Peyer's patch (tissue), 4 donors: ENCODE results near the gene ZNF691. TPM values are rescaled to one million over a fixed set of nuclear protein-coding genes. Genes with fewer than 3 reads are reported as not detected.
"Not testable (repeated sequence)": the region's sequence is repeated elsewhere in the genome, so short reads cannot be mapped to it uniquely, and the experiment has no call there.

Source experiments
- DNase-seq, 3 donors: peaks; one replicate each; pipeline ENCODE4 v3.0.0-alpha.2; 2017 to 2019
- H3K27ac ChIP-seq, 4 donors: fragments of 200-600 bp; sonication (generic); one replicate each; pipeline ENCODE4 v1.5.1; 2016 to 2019
- H3K27me3 ChIP-seq, 2 donors: fragments of 200-600 bp; sonication (generic); one replicate each; pipeline ENCODE4 v1.5.1; 2019
- H3K36me3 ChIP-seq, 3 donors: fragments of 200-600 bp; sonication (generic); one replicate each; pipeline ENCODE4 v1.5.1; 2016 to 2019
- H3K4me1 ChIP-seq, 4 donors: fragments of 200-600 bp; sonication (generic); one replicate each; pipeline ENCODE4 v1.5.1; 2016 to 2019
- H3K4me3 ChIP-seq, 4 donors: fragments of 200-600 bp; sonication (generic); 1 replicate in 3 of 4; 2 replicates in 1 of 4; pipeline ENCODE4 v1.5.1; 2016 to 2019; ENCODE audit warnings: mild to moderate bottlenecking in 1 of 4
- H3K9me3 ChIP-seq, 4 donors: fragments of 200-600 bp; sonication (generic); one replicate each; pipeline ENCODE4 v1.5.1; 2016 to 2019; ENCODE audit warnings: mild to moderate bottlenecking in 1 of 4
- POLR2A ChIP-seq, 2 donors: fragments of 450-650 bp; IDR thresholded peaks; one replicate each; pipeline ENCODE4 v1.5.1; 2017; ENCODE audit warnings: antibody characterized with exemption in 2 of 2, mild to moderate bottlenecking in 2 of 2, moderate library complexity in 2 of 2
- total RNA-seq, 4 donors: library from RNA; depleted of rRNA; stranded (reverse); fragments of >200 nt; gene quantifications; one replicate each; pipeline ENCODE4 v1.1.0, GENCODE V29; 2016
- TF ChIP-seq, protein P1 (sequence below), 6 experiments: fragments of 450-650 bp in 4 of 6; fragments of 200-600 bp in 2 of 6; sonication (generic) in 1 of 6; IDR thresholded peaks; one replicate each; pipeline ENCODE4 v1.5.1; 2017 to 2019; ENCODE audit warnings: antibody characterized with exemption in 6 of 6, mild to moderate bottlenecking in 3 of 6, moderate library complexity in 1 of 6

Gene ZNF691
- total RNA-seq, 4 donors from 2014 or later = 3.3 to 19.0 (median 10.8) TPM

DNA sequence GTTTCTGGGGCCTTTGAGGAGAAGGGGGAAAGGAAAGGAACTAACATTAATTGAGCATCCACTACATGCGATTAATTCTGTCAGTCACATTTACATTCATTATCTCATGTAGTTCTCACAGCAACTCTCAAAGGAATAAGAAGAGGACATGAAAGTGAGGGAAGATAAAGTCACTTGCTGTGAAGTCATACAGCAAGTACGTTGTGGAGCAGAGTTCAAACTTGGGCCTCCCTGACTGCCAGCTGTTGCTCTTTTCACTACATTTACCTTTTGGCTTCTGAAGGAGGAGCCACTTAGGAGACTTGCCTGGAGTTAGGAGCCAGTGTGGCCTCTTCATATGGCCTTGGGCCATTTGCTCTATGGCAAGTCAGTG is 6.2 kb downstream of the ZNF691 start:
- peaks cover 0 to 6% (median 3%) of the 10 kb centered on the region in 4 donors for H3K4me1 ChIP-seq
- H3K27ac ChIP-seq = no peak overlapping the region
- H3K27me3 ChIP-seq = no peaks in the 10 kb centered on the region
- H3K36me3 ChIP-seq = peaks cover 0 to 11% (median 0%) of the 10 kb centered on the region in 3 donors
- H3K4me3 ChIP-seq = no peak overlapping the region
- no peak for DNase-seq
- no peaks in the 10 kb centered on the region for H3K9me3 ChIP-seq
- no peak for TF ChIP-seq POLR2A (IDR thresholded peaks at IDR 0.05)
- TF ChIP-seq, protein P1, sequence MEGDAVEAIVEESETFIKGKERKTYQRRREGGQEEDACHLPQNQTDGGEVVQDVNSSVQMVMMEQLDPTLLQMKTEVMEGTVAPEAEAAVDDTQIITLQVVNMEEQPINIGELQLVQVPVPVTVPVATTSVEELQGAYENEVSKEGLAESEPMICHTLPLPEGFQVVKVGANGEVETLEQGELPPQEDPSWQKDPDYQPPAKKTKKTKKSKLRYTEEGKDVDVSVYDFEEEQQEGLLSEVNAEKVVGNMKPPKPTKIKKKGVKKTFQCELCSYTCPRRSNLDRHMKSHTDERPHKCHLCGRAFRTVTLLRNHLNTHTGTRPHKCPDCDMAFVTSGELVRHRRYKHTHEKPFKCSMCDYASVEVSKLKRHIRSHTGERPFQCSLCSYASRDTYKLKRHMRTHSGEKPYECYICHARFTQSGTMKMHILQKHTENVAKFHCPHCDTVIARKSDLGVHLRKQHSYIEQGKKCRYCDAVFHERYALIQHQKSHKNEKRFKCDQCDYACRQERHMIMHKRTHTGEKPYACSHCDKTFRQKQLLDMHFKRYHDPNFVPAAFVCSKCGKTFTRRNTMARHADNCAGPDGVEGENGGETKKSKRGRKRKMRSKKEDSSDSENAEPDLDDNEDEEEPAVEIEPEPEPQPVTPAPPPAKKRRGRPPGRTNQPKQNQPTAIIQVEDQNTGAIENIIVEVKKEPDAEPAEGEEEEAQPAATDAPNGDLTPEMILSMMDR (IDR thresholded peaks at IDR 0.05) = no peak

DNA sequence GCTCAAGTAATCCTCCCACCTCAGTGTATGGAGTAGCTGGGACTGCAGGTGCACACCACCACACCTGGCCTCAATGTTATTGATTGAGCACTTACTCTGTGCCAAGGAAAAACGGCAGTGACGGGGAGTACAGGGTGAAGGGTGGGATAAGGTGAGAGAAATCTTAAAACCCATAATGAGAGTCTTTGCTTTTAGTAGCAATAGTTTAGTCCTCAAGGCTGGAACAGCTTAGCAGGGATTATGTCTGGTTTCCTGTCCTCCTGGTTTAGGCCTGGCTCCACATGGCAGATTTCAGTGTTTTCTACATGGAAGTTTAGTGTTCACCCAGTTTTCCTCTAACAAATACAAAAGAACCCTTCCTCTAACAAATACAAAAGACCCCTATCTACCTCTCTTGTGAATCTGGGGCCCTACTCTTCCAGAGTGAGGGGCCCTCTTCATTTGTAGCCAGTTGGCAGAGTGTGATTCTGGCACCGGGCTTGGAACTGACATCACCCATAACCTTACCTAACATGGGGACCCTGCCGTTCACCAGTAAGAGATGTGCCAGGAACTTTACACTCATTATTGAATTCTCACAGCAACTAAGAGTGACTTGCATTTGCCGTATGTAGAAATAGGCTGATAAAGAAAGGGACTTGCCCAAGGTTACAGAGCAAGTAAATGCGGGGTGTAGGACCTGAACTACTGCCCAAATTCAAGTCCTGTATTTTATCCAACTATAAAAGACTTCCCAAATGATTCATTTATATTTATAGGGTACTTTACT is 6.9 kb downstream of the ZNF691 start:
- DNase-seq = no peak
- Histone ChIP-seq H3K4me3 (no peak overlapping the region), H3K27me3 (no peaks in the 10 kb centered on the region), H3K27ac (no peak overlapping the region), H3K36me3 (peaks cover 0 to 11% (median 0%) of the 10 kb centered on the region in 3 donors), H3K9me3 (no peaks in the 10 kb centered on the region), H3K4me1 (no peaks in the 10 kb centered on the region)
- TF ChIP-seq, protein P1 (IDR thresholded peaks at IDR 0.05) = no peak
- no peak for TF ChIP-seq POLR2A (IDR thresholded peaks at IDR 0.05)

DNA sequence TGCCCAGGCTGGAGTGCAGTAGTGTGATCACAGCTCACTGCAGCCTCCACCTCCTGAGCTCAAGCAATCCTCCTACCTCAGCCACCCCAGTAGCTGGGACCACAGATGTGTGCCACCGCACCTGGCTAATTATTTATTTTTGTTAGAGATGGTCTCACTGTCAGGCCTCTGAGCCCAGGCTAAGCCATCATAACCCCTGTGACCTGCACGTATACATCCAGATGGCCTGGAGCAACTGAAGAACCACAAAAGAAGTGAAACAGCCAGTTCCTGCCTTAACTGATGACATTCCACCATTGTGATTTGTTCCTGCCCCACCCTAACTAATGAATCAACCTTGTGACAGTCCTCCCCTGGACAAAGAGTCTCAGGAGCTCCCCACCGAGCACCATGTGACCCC is 10.1 kb downstream of the ZNF691 start:
- not testable (repeated sequence) for H3K4me1 ChIP-seq, H3K9me3 ChIP-seq, DNase-seq, H3K4me3 ChIP-seq, H3K27me3 ChIP-seq, H3K36me3 ChIP-seq, H3K27ac ChIP-seq

GRCh38 chr1:42859366-42859765 is 13.0 kb downstream of the ZNF691 start:
- not testable (repeated sequence) for H3K9me3 ChIP-seq, DNase-seq, H3K27me3 ChIP-seq, H3K4me3 ChIP-seq, H3K4me1 ChIP-seq, H3K27ac ChIP-seq, H3K36me3 ChIP-seq

- TF ChIP-seq, protein P1 (IDR thresholded peaks at IDR 0.05) = no peak
- no peak for TF ChIP-seq POLR2A (IDR thresholded peaks at IDR 0.05)
- H3K9me3 ChIP-seq = peaks cover 0 to 5% (median 0%) of the 10 kb centered on the region in 4 donors
Observed at GRCh38 chr1:42860339-42861013, 14.1 kb downstream of the ZNF691 start.

GRCh38 chr1:42861014-42861399 is 14.6 kb downstream of the ZNF691 start:
- no peak for DNase-seq
- TF ChIP-seq POLR2A (IDR thresholded peaks at IDR 0.05) = no peak
- TF ChIP-seq, protein P1 (IDR thresholded peaks at IDR 0.05) = no peak
- Histone ChIP-seq H3K27ac (no peak overlapping the region), H3K4me3 (no peak overlapping the region), H3K9me3 (peaks cover 0 to 5% (median 0%) of the 10 kb centered on the region in 4 donors), H3K36me3 (no peaks in the 10 kb centered on the region), H3K4me1 (no peaks in the 10 kb centered on the region), H3K27me3 (no peaks in the 10 kb centered on the region)

More at GRCh38 chr1:42860339-42861013, 14.1 kb downstream of the ZNF691 start:
- Histone ChIP-seq H3K27me3 (no peaks in the 10 kb centered on the region), H3K4me3 (no peak overlapping the region), H3K4me1 (no peaks in the 10 kb centered on the region), H3K36me3 (no peaks in the 10 kb centered on the region), H3K27ac (no peak overlapping the region)
- DNase-seq = no peak
